K562 (cell line): ENCODE data around the gene FBXL12. TPM values are rescaled to one million over a fixed set of nuclear protein-coding genes. Genes with fewer than 3 reads are reported as not detected.
A peak's percentile ranks its signal among the peaks of the same experiment; 100 is the strongest.

Experiments
- BRD4 ChIP-seq: fragments of 200-600 bp; sonication (generic); IDR thresholded peaks from 2 replicates; pipeline ENCODE4 v1.6.1; 2017; ENCODE audit warnings: inconsistent platforms
- CHCHD3 ChIP-seq: fragments of 250-450 bp; sonication (Bioruptor Pico); IDR thresholded peaks from 2 replicates; pipeline ENCODE4 v2.1.2; 2022; ENCODE audit warnings: mild to moderate bottlenecking
- FOXK2 ChIP-seq, 2 experiments: fragments of 450-650 bp; IDR thresholded peaks in 1 of 2; conservative IDR thresholded peaks in 1 of 2; 2 replicates each; pipeline ENCODE4 v1.6.1; 2016; ENCODE audit warnings: low read depth in 2 of 2, mild to moderate bottlenecking in 1 of 2
- GATAD2B ChIP-seq: fragments of 450-650 bp; IDR thresholded peaks from 2 replicates; pipeline ENCODE4 v1.6.1; 2017; ENCODE audit warnings: mild to moderate bottlenecking, borderline replicate concordance
- HNRNPK ChIP-seq: fragments of 200-400 bp; formaldehyde crosslinking; IDR thresholded peaks from one replicate; pipeline ENCODE4 v1.6.1; 2018; ENCODE audit warnings: mild to moderate bottlenecking, low read depth, low read length; ENCODE audit not compliant: poor library complexity, severe bottlenecking
- HNRNPUL1 ChIP-seq: fragments of 200-400 bp; formaldehyde crosslinking; IDR thresholded peaks from 2 replicates; pipeline ENCODE4 v1.6.1; 2017; ENCODE audit warnings: low read length
- JUNB ChIP-seq: fragments of 450-650 bp; formaldehyde crosslinking; conservative IDR thresholded peaks from 2 replicates; pipeline ENCODE4 v1.4.0; 2020; ENCODE audit warnings: mild to moderate bottlenecking
- L3MBTL2 ChIP-seq: fragments of 450-650 bp; IDR thresholded peaks from 2 replicates; pipeline ENCODE4 v1.6.1; 2016; ENCODE audit warnings: mild to moderate bottlenecking, moderate library complexity
- NONO ChIP-seq, 2 experiments: fragments of 200-400 bp in 1 of 2; fragments of 450-650 bp in 1 of 2; formaldehyde crosslinking in 1 of 2; IDR thresholded peaks; 2 replicates each; pipeline ENCODE4 v1.6.1; 2017; ENCODE audit warnings: low read depth in 2 of 2, mild to moderate bottlenecking in 2 of 2, moderate library complexity in 2 of 2, low read length in 1 of 2
- SMARCA4 ChIP-seq: fragments of 450-650 bp; IDR thresholded peaks from 2 replicates; pipeline ENCODE4 v1.6.1; 2016
- TEAD1 ChIP-seq, 2 experiments: fragments of 450-650 bp in 1 of 2; sonication (generic) in 1 of 2; formaldehyde crosslinking; IDR thresholded peaks; 2 replicates each; pipeline versions ENCODE4 v1.4.0 to v1.8.0; 2020 to 2022; ENCODE audit warnings: mild to moderate bottlenecking in 2 of 2, missing genetic modification reagents in 1 of 2
- ZNF184 ChIP-seq: sonication (generic); formaldehyde crosslinking; IDR thresholded peaks from 2 replicates; pipeline ENCODE4 v1.5.0; 2020; ENCODE audit warnings: missing genetic modification reagents
- ZNF354B ChIP-seq: fragments of 250-450 bp; sonication (Bioruptor Pico); IDR thresholded peaks from 2 replicates; pipeline ENCODE4 v1.4.0; 2020
- ZNF507 ChIP-seq: conservative IDR thresholded peaks from 2 replicates; pipeline ENCODE4 v1.6.1; 2017; ENCODE audit warnings: missing genetic modification characterization, missing compliant biosample characterization
- polyA plus RNA-seq, 8 experiments: library from polyadenylated mRNA; depleted of rRNA in 4 of 8; stranded (reverse) in 5 of 8; unstranded in 3 of 8; fragments of >200 nt; fragmentation: Nextera tagmentation in 2 of 8; fragmentation: Illumina TruSeq in 1 of 8; extraction: Ambion mirVana in 2 of 8; extraction: Trizol in 1 of 8; gene quantifications; 2 replicates each; pipeline versions ENCODE4 v1.2.1 to v1.2.3, GENCODE V29; 2011 to 2014; ENCODE audit warnings: inconsistent platforms in 1 of 8, missing spikeins in 1 of 8
- total RNA-seq, 7 experiments: library from RNA; depleted of rRNA in 6 of 7; stranded (reverse); fragments of >200 nt in 6 of 7; fragmentation: Illumina TruSeq in 2 of 7; extraction: Trizol in 2 of 7; gene quantifications; 2 replicates each; pipeline versions ENCODE4 v1.2.1 to v1.2.3, GENCODE V29; 2011 to 2021; ENCODE audit warnings: low replicate concordance in 1 of 7
- TF ChIP-seq, protein P1 (sequence below): sonication (generic); formaldehyde crosslinking; IDR thresholded peaks from 2 replicates; pipeline ENCODE4 v1.8.0; 2022; ENCODE audit warnings: mild to moderate bottlenecking, missing genetic modification reagents, borderline replicate concordance
- TF ChIP-seq, protein P2 (sequence below): sonication (generic); formaldehyde crosslinking; IDR thresholded peaks from 2 replicates; pipeline ENCODE4 v1.8.0; 2022; ENCODE audit warnings: mild to moderate bottlenecking, low read depth, missing genetic modification reagents
- TF ChIP-seq, protein P3 (sequence below), 3 experiments: fragments of 200-800 bp in 1 of 3; fragments of 250-450 bp in 1 of 3; fragments of 450-650 bp in 1 of 3; sonication (Bioruptor Pico) in 1 of 3; sonication (Bioruptor generic) in 1 of 3; formaldehyde crosslinking in 1 of 3; IDR thresholded peaks; 2 replicates each; pipeline versions ENCODE4 v1.6.1 to v1.8.0; 2016 to 2022; ENCODE audit warnings: mild to moderate bottlenecking in 2 of 3, missing genetic modification characterization in 2 of 3, missing compliant biosample characterization in 1 of 3, moderate library complexity in 1 of 3
- TF ChIP-seq, protein P4 (sequence below): fragments of 150-350 bp; conservative IDR thresholded peaks from 2 replicates; pipeline ENCODE4 v1.6.1; 2014; ENCODE audit warnings: low read length

FBXL12 gene
- total and polyA plus RNA-seq, 9 of the 15 experiments (the other 6 are each of a cell fraction or from before 2014, with no cell fraction given): 2.7 to 40.5 (median 26.5) TPM

DNA sequence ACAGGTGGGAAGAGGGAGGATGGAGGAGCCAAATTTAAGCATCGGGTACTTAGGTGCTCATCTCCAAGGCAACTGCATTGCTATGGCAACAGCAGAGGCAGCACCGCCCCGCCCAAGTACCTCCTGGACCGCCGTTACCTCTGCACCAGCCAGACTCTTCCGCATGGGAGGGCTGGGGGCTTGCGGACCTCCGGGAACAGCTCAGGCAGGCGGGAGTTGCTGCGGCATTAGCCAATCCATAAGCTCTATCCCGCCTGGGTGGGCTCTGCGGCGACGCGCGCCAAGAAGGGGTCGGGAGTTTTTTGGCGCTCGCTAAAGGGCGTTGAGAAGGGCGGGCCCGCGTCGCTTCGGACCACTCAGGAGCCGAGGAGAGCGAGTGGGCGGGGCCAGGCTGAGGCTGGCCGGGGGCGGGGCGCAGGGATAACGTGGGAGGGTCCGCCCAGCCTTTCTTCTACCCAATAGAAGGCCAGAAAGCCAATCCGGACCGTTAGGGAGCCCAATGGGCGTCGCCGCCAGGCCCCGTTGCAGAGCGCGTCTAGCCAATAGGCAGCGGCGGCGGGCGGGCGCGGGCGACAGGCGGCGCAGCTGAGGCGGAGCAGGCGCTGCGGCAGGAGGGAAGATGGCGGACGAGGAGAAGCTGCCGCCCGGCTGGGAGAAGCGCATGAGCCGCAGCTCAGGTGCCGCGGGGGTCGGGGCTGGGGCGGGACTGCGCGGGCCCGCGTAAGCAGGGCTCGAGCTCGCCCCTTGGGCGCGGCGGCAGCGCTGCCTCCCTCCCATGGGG, 16.0 kb upstream of the FBXL12 start, which contains the start of gene PIN1 (continued):
- TF ChIP-seq, protein P1, sequence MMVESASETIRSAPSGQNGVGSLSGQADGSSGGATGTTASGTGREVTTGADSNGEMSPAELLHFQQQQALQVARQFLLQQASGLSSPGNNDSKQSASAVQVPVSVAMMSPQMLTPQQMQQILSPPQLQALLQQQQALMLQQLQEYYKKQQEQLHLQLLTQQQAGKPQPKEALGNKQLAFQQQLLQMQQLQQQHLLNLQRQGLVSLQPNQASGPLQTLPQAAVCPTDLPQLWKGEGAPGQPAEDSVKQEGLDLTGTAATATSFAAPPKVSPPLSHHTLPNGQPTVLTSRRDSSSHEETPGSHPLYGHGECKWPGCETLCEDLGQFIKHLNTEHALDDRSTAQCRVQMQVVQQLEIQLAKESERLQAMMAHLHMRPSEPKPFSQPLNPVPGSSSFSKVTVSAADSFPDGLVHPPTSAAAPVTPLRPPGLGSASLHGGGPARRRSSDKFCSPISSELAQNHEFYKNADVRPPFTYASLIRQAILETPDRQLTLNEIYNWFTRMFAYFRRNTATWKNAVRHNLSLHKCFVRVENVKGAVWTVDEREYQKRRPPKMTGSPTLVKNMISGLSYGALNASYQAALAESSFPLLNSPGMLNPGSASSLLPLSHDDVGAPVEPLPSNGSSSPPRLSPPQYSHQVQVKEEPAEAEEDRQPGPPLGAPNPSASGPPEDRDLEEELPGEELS (CRISPR knock-in tag): no peak
- no peak for TF ChIP-seq HNRNPK
- TF ChIP-seq GATAD2B: no peak
- TF ChIP-seq L3MBTL2: peak; percentile 65
- TF ChIP-seq JUNB (CRISPR knock-in tag): no peak
- TF ChIP-seq, protein P2, sequence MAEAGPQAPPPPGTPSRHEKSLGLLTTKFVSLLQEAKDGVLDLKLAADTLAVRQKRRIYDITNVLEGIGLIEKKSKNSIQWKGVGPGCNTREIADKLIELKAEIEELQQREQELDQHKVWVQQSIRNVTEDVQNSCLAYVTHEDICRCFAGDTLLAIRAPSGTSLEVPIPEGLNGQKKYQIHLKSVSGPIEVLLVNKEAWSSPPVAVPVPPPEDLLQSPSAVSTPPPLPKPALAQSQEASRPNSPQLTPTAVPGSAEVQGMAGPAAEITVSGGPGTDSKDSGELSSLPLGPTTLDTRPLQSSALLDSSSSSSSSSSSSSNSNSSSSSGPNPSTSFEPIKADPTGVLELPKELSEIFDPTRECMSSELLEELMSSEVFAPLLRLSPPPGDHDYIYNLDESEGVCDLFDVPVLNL (CRISPR knock-in tag): no peak
- no peak for TF ChIP-seq FOXK2 (conservative IDR thresholded peaks at IDR 0.05 in 1 of 2, IDR thresholded peaks at IDR 0.05 in 1 of 2; ENCODE audit: low read depth in 2 of 2)
- TF ChIP-seq ZNF354B: no peak
- no peak for TF ChIP-seq BRD4
- TF ChIP-seq, protein P3, sequence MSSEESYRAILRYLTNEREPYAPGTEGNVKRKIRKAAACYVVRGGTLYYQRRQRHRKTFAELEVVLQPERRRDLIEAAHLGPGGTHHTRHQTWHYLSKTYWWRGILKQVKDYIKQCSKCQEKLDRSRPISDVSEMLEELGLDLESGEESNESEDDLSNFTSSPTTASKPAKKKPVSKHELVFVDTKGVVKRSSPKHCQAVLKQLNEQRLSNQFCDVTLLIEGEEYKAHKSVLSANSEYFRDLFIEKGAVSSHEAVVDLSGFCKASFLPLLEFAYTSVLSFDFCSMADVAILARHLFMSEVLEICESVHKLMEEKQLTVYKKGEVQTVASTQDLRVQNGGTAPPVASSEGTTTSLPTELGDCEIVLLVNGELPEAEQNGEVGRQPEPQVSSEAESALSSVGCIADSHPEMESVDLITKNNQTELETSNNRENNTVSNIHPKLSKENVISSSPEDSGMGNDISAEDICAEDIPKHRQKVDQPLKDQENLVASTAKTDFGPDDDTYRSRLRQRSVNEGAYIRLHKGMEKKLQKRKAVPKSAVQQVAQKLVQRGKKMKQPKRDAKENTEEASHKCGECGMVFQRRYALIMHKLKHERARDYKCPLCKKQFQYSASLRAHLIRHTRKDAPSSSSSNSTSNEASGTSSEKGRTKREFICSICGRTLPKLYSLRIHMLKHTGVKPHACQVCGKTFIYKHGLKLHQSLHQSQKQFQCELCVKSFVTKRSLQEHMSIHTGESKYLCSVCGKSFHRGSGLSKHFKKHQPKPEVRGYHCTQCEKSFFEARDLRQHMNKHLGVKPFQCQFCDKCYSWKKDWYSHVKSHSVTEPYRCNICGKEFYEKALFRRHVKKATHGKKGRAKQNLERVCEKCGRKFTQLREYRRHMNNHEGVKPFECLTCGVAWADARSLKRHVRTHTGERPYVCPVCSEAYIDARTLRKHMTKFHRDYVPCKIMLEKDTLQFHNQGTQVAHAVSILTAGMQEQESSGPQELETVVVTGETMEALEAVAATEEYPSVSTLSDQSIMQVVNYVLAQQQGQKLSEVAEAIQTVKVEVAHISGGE (CRISPR knock-in tag; IDR thresholded peaks at IDR 0.05): no peak
- peak; percentile 15 to 63; a peak in 2 of 4 replicates for TF ChIP-seq NONO (IDR thresholded peaks at IDR 0.05; ENCODE audit: low read depth in 2 of 2, low read length in 1 of 2)
- TF ChIP-seq SMARCA4: no peak
- TF ChIP-seq, protein P4, sequence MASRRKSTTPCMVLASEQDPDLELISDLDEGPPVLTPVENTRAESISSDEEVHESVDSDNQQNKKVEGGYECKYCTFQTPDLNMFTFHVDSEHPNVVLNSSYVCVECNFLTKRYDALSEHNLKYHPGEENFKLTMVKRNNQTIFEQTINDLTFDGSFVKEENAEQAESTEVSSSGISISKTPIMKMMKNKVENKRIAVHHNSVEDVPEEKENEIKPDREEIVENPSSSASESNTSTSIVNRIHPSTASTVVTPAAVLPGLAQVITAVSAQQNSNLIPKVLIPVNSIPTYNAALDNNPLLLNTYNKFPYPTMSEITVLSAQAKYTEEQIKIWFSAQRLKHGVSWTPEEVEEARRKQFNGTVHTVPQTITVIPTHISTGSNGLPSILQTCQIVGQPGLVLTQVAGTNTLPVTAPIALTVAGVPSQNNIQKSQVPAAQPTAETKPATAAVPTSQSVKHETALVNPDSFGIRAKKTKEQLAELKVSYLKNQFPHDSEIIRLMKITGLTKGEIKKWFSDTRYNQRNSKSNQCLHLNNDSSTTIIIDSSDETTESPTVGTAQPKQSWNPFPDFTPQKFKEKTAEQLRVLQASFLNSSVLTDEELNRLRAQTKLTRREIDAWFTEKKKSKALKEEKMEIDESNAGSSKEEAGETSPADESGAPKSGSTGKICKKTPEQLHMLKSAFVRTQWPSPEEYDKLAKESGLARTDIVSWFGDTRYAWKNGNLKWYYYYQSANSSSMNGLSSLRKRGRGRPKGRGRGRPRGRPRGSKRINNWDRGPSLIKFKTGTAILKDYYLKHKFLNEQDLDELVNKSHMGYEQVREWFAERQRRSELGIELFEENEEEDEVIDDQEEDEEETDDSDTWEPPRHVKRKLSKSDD: no peak
- TF ChIP-seq ZNF507 (tag): no peak
- no peak for TF ChIP-seq HNRNPUL1
- TF ChIP-seq CHCHD3 (CRISPR knock-in tag): no peak
- peak; percentile 18 to 78; a peak in 1 of 4 replicates for TF ChIP-seq TEAD1 (CRISPR knock-in tag; IDR thresholded peaks at IDR 0.05)
- TF ChIP-seq ZNF184 (CRISPR knock-in tag): no peak
